Duodenal mucosa (tissue), 2 donors: ENCODE results near the gene SH3BP2.
"Not testable (repeated sequence)": the region's sequence is repeated elsewhere in the genome, so short reads cannot be mapped to it uniquely, and the experiment has no call there.

ENCODE experiments used
- H3K27ac ChIP-seq: one replicate; pipeline ENCODE4 v1.7.0; 2013; ENCODE audit warnings: low read depth, low read length
- H3K27me3 ChIP-seq, 2 donors: one replicate each; pipeline ENCODE4 v1.7.0; 2013; ENCODE audit warnings: low read length in 2 of 2, control low read depth in 1 of 2; ENCODE audit not compliant: insufficient read depth in 2 of 2, control insufficient read depth in 1 of 2
- H3K36me3 ChIP-seq, 2 donors: one replicate each; pipeline ENCODE4 v1.7.0; 2013; ENCODE audit warnings: low read length in 2 of 2, control low read depth in 1 of 2; ENCODE audit not compliant: insufficient read depth in 2 of 2, control insufficient read depth in 1 of 2
- H3K4me1 ChIP-seq, 2 donors: one replicate each; pipeline ENCODE4 v1.7.0; 2013; ENCODE audit warnings: low read length in 2 of 2, control low read depth in 1 of 2; ENCODE audit not compliant: insufficient read depth in 2 of 2, control insufficient read depth in 1 of 2
- H3K4me3 ChIP-seq, 2 donors: one replicate each; pipeline ENCODE4 v1.7.0; 2013; ENCODE audit warnings: low read length in 2 of 2, low read depth in 1 of 2
- H3K9ac ChIP-seq, 2 donors: one replicate each; pipeline ENCODE4 v1.7.0; 2013; ENCODE audit warnings: low read length in 2 of 2, low read depth in 1 of 2
- H3K9me3 ChIP-seq, 2 donors: one replicate each; pipeline ENCODE4 v1.7.0; 2013; ENCODE audit warnings: low read length in 2 of 2, control low read depth in 1 of 2; ENCODE audit not compliant: control insufficient read depth in 1 of 2

The SH3BP2 gene

DNA sequence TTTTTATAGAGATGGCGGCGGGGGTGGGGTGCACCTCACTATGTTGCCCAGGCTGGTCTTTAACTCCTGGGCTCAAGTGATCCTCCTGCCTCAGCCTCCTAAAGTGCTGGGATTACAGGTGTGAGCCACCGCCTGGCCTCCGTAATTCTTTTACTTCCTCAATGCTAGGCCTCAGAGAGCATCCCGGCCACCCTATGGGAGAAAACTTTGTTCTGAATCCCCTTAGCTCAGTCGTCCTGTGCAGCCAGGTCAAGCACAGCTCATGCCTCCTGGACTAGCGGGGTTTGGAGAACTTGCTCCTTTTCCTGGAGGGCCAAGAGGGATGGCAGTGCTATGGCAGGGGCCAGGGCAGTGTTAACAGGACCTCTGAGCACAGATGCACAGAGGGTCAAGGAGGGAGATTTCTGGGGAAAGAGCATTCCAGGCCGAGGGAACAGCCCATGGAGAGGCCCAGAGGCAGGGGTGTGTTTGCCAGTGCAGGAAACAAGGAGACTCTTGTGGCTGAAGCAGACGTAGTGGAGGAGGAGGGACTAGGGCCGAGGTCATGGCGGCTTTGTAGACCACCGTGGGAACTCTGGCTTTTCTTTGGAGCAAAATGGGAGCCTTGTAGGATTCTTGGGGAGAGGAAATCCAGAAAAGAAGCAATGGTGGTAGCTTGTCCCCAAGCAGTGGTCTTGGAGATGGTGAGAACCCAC lies 26.9 kb upstream of the SH3BP2 start:
- Histone ChIP-seq H3K4me3 (no peak overlapping the region), H3K36me3 (no peaks in the 10 kb centered on the region), H3K27ac (no peak overlapping the region), H3K4me1 (peaks cover 13 to 15% of the 10 kb centered on the region in 2 donors), H3K27me3 (no peaks in the 10 kb centered on the region), H3K9ac (no peak overlapping the region), H3K9me3 (no peaks in the 10 kb centered on the region)

DNA sequence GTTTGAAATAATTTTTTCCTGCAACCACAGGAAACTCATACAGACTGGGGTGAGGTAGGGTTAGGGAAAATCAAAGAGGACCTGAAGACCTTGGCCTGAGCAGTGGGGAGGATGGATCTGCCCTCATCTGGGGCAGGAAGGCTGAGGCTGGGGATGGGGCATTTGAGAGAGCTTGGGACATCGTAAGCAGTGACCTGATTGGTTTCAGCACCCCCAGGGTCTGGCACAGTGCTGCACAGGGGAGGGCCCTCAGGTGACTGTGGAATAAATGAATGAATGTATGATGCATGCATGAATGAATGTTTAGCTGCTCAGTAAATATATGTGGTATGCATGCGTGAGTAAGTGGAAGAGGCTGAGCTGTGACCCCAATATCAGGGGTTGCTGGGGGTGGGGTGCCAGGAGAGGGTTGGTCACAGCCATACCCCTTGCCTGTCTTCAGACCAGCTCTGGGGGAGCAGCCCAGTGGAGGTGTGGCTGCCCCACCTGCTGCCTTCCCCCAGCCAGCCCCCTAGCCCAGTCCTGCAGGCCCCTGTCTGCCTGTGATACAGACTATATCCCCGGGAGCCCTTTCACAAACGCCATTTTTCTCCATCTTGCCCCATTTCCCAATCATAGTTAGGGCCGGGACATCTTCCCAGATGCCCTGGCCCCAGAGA lies 25.7 kb upstream of the SH3BP2 start:
- H3K9me3 ChIP-seq = no peaks in the 10 kb centered on the region
- H3K36me3 ChIP-seq = no peaks in the 10 kb centered on the region

DNA sequence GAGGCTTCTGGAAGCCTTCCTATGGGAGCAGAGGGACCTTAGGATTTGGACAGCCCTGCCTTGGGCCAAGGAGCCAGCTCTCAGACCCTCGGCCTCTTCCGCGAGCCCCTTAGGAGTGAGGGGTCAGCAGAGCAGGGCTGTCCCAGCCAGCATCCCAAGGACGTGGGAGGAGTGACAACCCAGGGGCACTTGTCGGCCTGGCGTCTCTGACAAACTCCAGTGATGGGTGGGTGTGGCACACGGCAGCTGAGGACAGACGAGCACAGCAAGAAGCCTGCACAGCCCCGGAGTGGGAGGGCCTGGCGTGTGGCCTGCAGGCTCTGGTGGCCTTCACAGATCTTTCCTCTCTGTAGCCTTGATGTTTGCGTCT lies 25.2 kb upstream of the SH3BP2 start:
- Histone ChIP-seq H3K4me3 (no peak overlapping the region), H3K27ac (no peak overlapping the region), H3K9ac (no peak overlapping the region), H3K27me3 (no peaks in the 10 kb centered on the region), H3K36me3 (no peaks in the 10 kb centered on the region), H3K4me1 (peaks cover 0 to under 1% of the 10 kb centered on the region in 2 donors), H3K9me3 (no peaks in the 10 kb centered on the region)

More for the DNA sequence above, 25.7 kb upstream of the SH3BP2 start:
- Histone ChIP-seq H3K27me3 (no peaks in the 10 kb centered on the region), H3K4me3 (no peak overlapping the region), H3K9ac (no peak overlapping the region), H3K4me1 (peaks cover 4 to 5% of the 10 kb centered on the region in 2 donors), H3K27ac (no peak overlapping the region)

GRCh38 chr4:2768124-2768523 lies 24.8 kb upstream of the SH3BP2 start:
- H3K4me3 ChIP-seq = no peak overlapping the region
- H3K4me1 ChIP-seq = no peaks in the 10 kb centered on the region
- no peak overlapping the region for H3K27ac ChIP-seq
- H3K9me3 ChIP-seq = no peaks in the 10 kb centered on the region
- no peaks in the 10 kb centered on the region for H3K36me3 ChIP-seq
- no peak overlapping the region for H3K9ac ChIP-seq
- no peaks in the 10 kb centered on the region for H3K27me3 ChIP-seq

DNA sequence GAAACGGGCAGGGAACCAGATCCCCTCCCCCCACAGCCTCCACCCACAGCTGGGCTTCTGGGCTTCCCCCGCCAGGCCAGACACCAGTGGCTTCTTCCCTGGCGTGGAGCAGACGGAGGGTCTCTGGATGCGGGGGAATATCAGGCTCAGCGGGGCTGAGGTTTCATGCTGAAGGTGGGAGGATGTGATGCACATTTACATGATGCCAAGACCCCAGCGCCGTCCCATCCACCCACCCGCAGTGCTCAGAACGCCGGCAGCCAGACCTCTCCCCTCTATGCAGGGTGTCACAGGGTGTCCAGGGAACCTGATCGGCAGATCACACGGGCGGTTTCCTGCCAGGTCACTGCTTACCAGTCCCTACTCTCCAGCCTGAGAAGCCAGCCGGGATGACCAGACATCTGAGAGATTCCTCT lies 24.0 kb upstream of the SH3BP2 start:
- H3K27ac ChIP-seq = no peak overlapping the region
- H3K27me3 ChIP-seq = no peaks in the 10 kb centered on the region
- H3K4me1 ChIP-seq = no peaks in the 10 kb centered on the region
- H3K9ac ChIP-seq = no peak overlapping the region
- no peaks in the 10 kb centered on the region for H3K36me3 ChIP-seq
- H3K4me3 ChIP-seq = no peak overlapping the region
- no peaks in the 10 kb centered on the region for H3K9me3 ChIP-seq

DNA sequence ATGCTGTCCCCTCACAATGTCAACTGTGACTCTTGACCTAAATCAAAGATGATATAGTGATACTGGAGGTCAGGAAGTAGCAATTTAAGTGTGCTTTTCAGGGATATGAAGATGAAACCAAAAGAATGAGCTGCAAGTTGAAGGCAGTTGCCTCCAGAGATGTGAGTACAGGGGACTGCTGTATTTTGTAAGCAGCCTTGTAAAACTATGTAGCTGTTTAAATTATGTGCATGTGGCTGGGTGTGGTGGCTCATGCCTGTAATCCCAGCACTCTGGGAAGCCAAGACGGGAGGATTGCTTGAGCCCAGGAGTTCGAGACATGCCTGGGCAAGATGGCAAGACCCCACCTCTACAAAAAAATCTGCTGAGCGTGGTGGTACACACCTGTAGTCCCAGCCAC lies 21.6 kb upstream of the SH3BP2 start:
- no peak overlapping the region for H3K27ac ChIP-seq
- H3K27me3 ChIP-seq = no peaks in the 10 kb centered on the region
- H3K4me3 ChIP-seq = no peak overlapping the region
- no peaks in the 10 kb centered on the region for H3K9me3 ChIP-seq
- no peak overlapping the region for H3K9ac ChIP-seq
- H3K36me3 ChIP-seq = no peaks in the 10 kb centered on the region
- no peaks in the 10 kb centered on the region for H3K4me1 ChIP-seq

GRCh38 chr4:2780643-2781042 lies 12.2 kb upstream of the SH3BP2 start:
- not testable (repeated sequence) for H3K27me3 ChIP-seq, H3K9ac ChIP-seq, H3K36me3 ChIP-seq, H3K9me3 ChIP-seq, H3K27ac ChIP-seq, H3K4me3 ChIP-seq, H3K4me1 ChIP-seq

GRCh38 chr4:2781911-2782310 lies 11.0 kb upstream of the SH3BP2 start:
- no peak overlapping the region for H3K9ac ChIP-seq
- no peak overlapping the region for H3K27ac ChIP-seq
- no peaks in the 10 kb centered on the region for H3K36me3 ChIP-seq
- H3K27me3 ChIP-seq = no peaks in the 10 kb centered on the region
- H3K4me3 ChIP-seq = no peak overlapping the region
- H3K4me1 ChIP-seq = peaks cover 5 to 11% of the 10 kb centered on the region in 2 donors
- H3K9me3 ChIP-seq = no peaks in the 10 kb centered on the region

GRCh38 chr4:2783790-2784189 lies 9.1 kb upstream of the SH3BP2 start:
- Histone ChIP-seq H3K4me1 (peaks cover 7 to 27% of the 10 kb centered on the region in 2 donors), H3K4me3 (no peak overlapping the region), H3K9me3 (no peaks in the 10 kb centered on the region), H3K27me3 (no peaks in the 10 kb centered on the region), H3K9ac (no peak overlapping the region), H3K36me3 (no peaks in the 10 kb centered on the region), H3K27ac (no peak overlapping the region)

- Histone ChIP-seq H3K27me3 (no peaks in the 10 kb centered on the region), H3K4me1 (peaks cover 7 to 29% of the 10 kb centered on the region in 2 donors), H3K9me3 (no peaks in the 10 kb centered on the region), H3K27ac (no peak overlapping the region), H3K9ac (no peak overlapping the region), H3K4me3 (no peak overlapping the region), H3K36me3 (no peaks in the 10 kb centered on the region)
Measured at GRCh38 chr4:2785613-2786012, 7.3 kb upstream of the SH3BP2 start.
